HG03108 (cell line): Measurements from ENCODE around the gene ZNF747.

Source experiments
- ATAC-seq: cut with Tn5 transposase; IDR thresholded peaks from one replicate; pipeline ENCODE4 v1.9.1; 2021; ENCODE audit warnings: moderate library complexity; ENCODE audit not compliant: unreplicated experiment

Gene ZNF747

DNA sequence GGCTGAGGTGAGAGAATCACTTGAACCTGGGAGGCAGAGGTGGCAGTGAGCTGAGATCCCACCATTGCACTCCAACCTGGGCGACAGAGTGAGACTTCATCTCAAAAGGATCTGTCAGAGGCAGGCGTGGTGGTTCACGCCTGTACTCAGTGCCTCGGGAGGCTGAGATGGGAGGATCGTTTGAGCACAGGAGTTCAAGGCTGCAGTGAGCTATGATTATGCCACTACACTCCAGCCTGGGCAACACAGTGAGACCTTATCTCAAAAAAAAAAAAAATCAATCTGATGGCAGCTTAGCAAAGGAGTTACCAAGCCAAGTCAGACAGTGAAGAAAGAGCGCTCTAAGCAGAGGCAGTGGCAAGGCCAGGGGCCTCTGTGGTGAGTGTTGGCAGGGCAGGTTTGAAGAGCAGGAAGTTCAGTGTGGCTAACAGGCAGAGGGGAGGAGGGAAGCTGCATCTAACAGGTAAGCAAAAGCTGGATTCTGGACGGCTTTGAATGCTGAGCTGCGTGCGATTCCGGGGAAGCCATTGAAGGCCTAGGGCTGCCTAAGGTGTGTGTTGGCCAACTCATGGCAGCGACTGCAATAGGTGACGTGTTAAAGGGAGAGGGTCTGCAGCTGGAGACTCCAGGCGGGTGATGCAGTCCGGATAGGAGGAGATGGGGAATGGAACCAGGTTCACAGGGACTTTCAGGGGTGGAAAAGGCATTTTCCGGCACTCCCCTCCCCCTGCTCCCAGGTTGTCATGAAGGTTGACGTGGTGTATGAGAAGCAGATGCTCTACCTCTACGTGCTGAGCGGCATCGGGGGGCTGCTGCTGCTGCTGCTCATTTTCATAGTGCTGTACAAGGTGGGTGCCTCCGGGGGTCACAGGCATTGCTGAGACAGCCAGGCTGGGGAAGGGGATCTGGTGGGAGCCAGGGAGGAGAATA lies 15.3 kb downstream of the ZNF747 start:
- ATAC-seq: no peak

DNA sequence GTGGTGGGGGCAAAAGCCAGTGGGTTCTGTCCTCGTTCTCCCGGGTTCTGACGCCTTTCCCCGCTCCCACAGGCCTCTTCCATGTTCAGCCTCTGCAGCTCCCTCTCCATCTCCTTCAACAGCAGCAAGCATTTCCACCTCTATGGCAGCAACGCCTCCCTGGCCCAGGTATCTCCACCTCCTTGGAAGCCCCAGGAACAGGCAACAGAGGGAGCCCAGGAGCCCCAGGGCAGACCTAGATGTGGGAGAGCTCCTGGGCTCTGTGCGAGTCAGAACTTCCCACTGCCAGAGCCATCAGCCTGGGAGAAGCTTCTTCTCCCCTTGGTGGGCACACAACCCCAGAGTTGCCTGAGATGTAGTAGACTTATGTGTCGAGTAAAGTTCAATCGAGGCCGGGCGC lies 16.1 kb downstream of the ZNF747 start:
- no peak for ATAC-seq

DNA sequence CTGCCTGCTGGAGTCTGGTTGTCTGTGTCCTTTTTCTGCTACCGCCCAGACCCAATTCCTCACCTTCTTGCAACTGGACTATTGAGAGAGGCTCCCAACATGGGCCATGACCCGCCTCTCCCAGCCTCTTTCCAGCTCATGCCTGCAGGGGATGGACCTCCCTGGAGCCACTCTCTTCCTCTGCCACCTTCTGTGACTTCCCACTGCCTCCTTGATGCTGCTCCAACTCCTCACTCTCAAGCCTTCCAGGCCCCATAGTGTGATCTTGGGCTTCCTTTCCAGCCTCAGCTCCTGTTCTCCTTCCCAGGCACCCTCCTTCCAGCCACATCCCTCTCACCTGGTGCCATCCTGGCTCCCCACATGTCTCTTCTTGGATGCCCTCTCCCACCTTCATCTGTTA lies 19.4 kb downstream of the ZNF747 start:
- ATAC-seq: no peak

DNA sequence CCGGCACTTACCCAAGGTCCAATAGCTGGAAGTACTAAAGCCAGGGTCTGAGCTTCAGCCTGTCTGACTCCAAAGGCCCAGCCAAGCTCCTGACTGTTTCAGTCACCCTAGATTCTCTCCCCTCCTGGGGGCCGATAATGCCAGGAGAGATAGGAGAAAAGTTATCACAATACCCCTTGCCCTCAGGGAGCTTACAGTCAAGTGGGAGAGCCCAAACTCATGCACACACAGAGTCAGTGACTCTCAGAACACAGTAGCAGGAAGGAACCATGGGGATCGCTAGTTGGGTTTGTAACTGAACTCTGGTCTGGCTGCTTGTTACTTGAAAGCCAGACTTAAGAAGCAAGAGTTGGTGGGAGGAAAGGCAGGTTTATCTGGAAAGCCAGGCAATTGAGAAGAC lies 23.1 kb downstream of the ZNF747 start:
- no peak for ATAC-seq

DNA sequence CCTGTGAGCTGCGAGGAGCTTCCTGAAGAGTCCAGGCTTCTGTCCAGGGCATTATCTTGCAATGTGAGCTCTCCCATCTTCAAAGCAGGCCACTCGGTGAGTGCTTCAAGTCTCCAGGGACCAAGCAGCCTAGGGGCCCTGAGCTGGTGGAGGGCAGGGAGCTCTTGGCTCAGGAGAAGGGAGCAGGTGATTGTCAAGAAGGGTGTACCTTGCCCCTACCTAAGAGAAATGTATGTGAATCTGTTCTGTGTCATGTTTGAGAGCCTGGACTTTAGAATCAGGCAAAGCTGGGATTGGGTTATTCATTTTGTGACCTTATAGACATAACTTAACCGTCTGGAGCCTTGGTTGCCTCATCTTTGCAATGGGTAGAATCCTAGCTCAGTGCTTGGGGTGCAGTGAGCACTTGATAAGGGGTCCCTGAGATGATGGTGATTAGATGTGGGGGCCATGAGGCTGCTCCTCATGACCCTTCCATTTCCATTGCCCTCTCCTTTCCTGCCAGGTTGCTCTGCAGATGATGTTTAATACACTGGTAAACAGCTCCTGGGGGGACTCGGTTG lies 24.2 kb downstream of the ZNF747 start:
- no peak for ATAC-seq

DNA sequence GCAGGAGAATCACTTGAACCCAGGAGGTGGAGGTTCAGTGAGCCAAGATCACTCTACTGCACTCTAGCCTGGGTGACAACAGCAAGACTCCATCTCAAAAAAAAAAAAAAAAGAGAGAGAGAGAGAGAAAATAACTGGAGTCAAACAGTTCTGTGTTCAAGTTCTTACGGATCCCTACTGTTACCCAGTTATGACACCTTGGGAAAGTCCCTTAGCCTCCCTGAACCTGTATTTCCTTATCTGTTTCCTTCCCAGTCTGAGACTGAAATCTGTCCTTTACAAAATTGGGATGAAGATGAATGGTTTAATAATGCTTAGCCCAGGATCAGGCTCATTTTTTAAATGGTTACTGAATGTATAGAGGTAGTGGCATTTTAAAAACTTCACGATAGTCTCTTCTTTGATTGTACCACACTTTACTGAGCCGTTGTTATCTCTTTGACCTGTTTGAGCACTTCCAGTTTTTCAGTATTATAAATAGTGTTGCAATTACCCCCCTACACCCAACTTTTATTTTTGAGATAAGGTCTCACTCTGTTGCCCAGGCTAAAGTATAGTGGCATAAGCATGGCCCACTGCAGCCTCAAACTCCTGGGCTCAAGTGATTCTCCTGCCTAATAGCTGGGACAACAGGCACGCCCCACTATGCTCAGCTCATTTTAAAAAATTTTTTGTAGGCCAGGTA lies 25.4 kb downstream of the ZNF747 start:
- ATAC-seq: no peak

DNA sequence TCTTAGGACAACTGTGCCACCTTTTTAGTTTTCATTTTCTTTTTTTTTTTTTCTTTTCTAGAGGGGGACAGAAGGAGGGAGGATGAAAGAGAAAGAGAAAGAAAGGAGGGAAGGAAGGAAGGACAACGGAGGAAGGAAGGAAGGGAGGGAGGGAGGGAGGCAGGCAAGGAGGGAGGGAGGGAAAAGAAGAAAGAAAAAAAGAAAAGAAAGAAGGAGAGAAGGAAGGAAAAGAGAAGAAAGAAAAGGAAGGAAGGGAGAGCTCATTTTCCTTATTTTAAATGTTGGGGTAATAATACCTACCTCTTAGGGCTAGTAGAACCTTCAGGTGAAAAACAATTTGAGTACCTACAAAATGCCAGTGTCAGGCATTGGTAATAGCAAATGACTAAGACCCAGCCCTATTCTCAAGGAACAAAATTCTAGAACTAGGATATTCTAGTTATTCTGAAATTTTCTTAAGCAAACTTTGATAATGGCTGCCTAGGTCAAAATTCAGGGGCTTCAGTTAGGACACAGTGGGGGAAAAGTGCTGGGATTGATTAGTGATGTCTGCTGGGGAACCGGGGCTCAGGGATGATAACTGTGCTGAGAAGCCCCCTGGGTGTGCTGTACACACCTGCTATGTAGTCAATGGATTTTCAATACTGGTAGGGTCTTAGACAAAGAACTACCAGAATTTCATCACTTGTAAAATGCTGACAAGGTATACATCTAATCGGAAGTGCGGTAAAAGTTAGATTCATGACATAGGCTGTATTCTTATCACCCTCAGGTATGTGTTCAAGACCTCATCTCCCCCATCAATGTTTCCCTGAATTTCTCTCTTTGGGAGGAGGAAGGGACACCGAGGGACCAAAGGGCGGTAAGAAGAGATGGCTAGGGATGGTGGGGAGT lies 31.0 kb downstream of the ZNF747 start:
- no peak for ATAC-seq

DNA sequence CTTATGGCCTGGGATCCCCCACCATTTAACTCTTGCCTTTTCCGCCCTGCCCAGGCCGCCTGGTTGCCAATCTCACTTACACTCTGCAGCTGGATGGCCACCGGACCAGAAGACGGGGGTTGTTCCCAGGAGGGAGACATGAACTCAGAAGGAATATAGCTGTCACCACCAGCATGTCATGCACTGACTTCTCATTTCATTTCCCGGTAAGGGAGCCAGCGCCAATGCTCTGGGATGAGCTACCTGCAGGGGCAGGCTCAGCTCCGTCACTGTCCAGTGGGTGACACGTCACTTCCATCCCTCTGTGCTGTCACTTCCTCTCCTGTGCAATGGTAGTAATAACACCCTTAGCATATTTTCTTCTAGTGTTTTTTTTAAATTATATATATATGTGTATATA lies 35.4 kb downstream of the ZNF747 start:
- ATAC-seq: no peak

DNA sequence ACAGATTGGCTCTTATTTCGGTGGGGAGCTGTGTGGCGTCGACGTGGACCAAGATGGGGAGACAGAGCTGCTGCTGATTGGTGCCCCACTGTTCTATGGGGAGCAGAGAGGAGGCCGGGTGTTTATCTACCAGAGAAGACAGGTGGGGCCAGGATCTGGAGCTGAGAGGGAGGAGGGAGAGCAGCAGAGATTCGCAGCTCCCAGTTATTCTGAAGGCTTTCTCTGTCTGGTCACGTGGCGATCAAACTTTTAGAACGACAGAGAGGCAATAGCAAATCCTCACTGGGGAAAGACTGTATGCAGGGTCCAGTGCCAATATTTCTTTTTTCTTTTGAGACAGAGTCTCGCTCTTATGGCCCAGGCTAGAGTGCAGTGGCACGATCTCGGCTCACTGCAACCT lies 39.9 kb downstream of the ZNF747 start:
- ATAC-seq: no peak

DNA sequence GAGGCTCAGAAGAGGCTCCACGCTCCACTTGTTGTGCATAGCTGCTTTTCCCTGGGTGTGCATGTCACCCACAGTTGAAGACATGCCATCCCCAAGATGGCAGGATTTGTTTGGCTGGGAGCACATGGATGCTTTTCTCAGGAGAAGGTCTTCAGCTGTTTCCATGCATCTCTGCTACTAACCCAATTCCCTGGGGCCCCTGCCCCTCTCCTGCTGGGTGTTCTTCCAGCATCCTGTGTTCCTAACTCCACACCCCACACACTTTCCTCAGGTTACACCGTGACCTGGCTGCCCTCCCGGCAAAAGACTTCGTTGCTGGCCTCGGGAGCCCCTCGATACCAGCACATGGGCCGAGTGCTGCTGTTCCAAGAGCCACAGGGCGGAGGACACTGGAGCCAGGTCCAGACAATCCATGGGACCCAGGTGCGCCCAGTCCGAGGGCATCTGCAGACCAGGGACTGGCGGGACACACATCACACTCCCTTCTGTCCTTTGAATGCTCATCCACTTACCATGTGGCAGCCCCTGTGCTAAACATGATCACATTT lies 40.6 kb downstream of the ZNF747 start:
- ATAC-seq: no peak

DNA sequence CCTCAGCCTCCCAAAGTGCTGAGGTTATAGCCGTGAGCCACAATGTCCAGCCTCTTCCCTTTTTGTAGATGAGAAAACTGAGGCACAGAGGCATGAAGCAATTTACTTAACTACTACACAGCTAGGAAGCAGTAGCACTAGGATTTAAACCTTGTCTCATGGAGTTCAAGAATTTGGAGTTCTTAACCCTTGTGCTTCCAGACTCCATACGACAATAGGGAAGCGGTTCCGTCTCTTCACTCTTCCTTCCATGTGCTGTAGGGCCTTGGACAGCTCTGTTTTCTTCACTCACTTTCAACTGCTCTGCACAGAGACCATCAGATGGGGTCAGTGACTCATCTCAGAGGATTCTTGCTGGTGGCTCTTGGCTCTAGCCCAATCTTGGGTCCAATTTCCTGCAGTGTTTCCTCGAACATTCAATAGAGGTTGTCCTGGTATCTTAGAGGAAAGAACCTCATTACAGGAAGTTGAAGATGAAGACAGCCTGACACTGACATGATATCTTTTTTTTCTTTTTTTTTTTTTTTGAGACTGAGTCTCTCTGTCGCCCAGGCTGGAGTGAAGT lies 42.8 kb downstream of the ZNF747 start:
- ATAC-seq: no peak

DNA sequence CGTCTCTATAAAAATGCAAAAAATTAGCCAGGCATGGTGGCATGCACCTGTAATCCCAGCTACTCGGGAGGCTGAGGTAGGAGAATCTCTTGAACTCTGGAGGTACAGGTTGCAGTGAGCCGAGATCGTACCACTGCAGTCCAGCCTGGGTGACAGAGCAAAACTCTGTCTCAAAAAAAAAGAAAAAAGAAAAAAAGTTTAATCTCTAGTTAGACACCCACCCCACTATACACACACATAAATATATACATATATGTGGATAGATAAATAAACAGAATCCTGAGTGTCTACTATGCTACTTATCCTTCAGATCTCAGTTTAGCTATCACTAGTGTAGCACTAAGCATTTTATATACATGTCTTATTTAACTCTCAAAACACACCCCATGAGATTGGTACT lies 43.4 kb downstream of the ZNF747 start:
- ATAC-seq: no peak

DNA sequence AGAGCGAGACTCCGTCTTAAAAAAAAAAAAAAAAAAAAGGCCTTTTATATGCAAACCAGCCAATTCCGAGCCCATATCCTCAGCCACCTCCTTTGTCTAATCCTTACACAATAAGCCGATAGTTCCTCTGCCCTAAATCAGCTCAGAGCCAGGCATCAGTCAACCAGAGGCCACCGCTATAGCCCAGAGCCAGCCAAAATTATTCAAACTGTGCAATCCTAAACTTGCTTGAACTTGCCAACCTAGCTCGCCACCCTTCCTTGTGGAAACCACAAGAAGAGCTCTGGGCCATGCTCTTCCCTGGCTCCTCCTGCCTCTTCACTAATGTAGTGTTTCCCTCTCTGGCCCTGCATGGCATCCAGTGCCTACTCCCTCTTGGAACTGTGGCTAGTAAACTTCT lies 44.4 kb downstream of the ZNF747 start:
- no peak for ATAC-seq

DNA sequence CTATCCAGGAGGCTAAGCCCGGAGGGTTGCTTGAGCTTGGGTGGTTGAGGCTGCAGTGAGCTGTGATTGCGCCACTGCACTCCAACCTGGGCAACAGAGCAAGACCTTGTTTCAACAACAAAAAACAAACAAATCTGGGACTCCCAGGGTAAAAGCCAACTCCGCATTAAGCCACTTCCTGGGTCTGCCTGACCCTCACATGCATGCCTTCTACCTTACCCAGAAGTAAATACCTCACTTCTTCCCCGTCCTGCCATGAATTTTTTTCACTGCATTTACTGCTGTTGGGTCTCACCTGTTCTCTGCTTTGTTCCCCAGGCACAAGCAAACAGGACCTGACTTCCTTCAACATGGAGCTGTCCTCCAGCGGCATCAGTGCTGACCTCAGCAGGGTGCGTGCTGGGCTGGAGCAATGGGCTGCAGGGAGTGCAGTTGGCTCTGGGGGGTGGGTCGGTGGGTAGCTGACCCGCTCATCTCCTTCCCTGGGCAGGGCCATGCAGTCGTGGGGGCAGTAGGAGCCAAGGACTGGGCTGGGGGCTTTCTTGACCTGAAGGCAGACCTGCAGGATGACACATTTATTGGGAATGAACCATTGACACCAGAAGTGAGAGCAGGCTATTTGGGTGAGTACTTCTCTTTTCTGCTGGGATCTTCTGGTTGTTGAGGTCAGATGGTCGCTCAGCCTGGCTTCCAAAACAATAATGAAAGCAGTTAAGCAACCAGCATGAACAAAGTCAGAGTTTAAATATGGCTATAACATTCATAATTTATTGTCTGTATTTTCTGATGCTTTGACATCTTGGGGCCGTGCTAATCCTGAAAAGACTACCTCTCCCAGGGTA lies 45.7 kb downstream of the ZNF747 start:
- no peak for ATAC-seq

DNA sequence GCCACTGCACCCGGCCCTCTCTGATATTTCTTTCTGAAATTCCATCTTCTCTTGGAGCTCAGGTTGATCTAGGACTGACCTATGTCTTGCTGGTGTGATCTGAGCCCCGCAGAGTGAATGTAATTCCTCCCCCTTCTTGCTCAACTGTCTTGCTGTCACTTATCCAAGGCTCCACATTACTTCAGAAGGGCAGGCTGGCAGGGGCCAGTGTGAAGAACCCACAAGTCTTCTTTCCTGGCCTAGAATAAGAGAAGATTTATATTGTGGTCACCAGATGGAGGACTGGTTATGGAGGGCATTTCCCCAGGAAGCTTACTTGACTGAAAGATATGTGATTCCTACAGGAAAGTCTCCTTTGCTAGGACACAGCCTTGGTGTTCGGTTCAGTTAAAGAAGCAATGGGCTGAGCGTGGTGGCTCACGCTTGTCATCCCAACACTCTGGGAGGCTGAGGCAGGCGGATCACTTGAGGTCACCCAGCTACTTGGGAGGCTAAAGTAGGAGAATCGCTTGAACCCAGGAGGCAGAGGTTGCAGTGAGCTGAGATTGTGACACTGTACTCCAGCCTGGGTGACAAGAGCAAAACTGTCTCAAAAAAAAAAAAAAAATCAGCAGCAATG lies 48.7 kb downstream of the ZNF747 start:
- ATAC-seq: no peak

DNA sequence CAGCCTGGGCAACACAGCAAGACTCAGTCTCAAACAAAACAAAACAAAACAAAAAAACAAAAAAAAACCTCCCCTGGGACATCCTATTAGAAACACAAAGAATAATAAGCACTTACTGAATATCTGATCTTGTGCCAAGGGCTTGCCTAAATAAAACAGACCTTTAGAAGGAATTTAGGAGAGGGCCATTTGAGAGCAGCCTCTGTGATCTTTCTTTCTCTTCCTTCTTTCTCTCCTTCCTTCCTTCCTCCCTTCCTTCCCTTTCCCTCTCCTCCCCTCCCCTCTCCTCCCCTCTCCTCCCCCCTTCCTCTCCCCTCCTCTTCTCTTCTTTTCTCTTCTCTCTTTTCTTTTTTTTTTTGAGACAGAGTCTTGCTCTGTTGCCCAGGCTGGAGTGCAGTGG lies 49.8 kb downstream of the ZNF747 start:
- no peak for ATAC-seq

DNA sequence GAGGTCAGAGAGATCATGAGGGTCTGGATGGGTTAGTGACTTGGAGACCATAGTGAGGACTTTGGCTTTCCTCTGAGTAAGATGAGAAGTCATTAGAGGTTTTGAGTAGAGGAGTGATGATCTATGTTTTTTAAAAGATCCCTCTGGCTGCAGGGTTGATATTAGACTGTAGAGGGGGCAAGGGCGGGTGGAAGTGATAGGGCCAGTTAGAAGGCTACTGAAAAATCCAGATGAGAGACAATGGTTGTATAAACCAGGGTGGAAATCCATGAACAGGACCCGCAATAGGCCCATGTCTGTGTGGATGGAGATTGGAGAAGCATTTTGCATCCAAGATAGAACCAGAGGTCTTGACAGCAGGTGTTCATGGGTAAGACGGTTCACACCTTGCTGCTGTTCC lies 52.3 kb downstream of the ZNF747 start:
- no peak for ATAC-seq

DNA sequence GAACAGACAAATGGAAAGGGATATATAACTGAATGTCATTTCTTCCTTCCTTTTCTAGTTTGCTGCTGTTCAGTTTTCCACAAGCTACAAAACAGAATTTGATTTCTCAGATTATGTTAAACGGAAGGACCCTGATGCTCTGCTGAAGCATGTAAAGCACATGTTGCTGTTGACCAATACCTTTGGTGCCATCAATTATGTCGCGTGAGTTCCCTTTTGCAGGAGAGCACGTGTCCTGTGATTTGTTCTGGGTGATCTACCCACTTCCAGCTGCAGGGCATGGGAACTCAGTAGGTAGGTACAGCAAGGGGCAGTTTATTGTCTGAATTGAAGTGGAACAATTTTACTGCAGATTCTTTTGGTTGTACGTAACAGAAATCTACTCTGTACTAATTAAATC lies 53.3 kb downstream of the ZNF747 start:
- no peak for ATAC-seq
